SK-N-SH (cell line): Measurements from ENCODE around the gene GTPBP4. TPM values are rescaled to one million over a fixed set of nuclear protein-coding genes. Genes with fewer than 3 reads are reported as not detected.

Experiments used
- CTCF ChIA-PET: fragments of 300-600, 350-600 bp; formaldehyde crosslinking; extraction: SDS; loops from one replicate; lab custom pipeline; 2021; lab: Yijun Ruan, JAX
- POLR2A ChIA-PET: fragments of 350-600 bp; sonication (Branson Sonifier 250); formaldehyde crosslinking; extraction: SDS; loops from one replicate; lab custom pipeline; 2020; ENCODE audit warnings: antibody characterized with exemption, inconsistent platforms; lab: Yijun Ruan, JAX
- DNase-seq: peaks from one replicate; pipeline ENCODE4 v3.0.0; 2012
- H2AFZ ChIP-seq: fragments of 200-600 bp; sonication (generic); 2 replicates; pipeline ENCODE4 v1.8.1; 2016; ENCODE audit warnings: antibody characterized with exemption, mild to moderate bottlenecking, low read depth
- H3F3A ChIP-seq: fragments of 200-600 bp; sonication (generic); replicated peaks from 2 replicates; pipeline ENCODE3; 2016; ENCODE audit warnings: antibody characterized with exemption, mild to moderate bottlenecking; ENCODE audit not compliant: insufficient read depth
- H3K27ac ChIP-seq, 2 experiments: fragments of 200-500 bp in 1 of 2; fragments of 200-600 bp in 1 of 2; sonication (Bioruptor generic) in 1 of 2; sonication (generic), shearing (Covaris generic) in 1 of 2; 2 replicates each; pipeline versions ENCODE4 v1.5.1 to v1.6.1; 2014 to 2016; ENCODE audit warnings: low read depth in 2 of 2, inconsistent platforms in 1 of 2, low read length in 1 of 2, mild to moderate bottlenecking in 1 of 2, mixed read lengths in 1 of 2
- H3K27me3 ChIP-seq: fragments of 200-600 bp; sonication (generic), shearing (Covaris generic); 2 replicates; pipeline ENCODE4 v1.6.1; 2016; ENCODE audit warnings: mixed run types; ENCODE audit not compliant: insufficient read depth
- H3K36me3 ChIP-seq, 2 experiments: fragments of 200-500 bp in 1 of 2; fragments of 200-600 bp in 1 of 2; sonication (Bioruptor generic) in 1 of 2; sonication (generic) in 1 of 2; replicated peaks in 1 of 2; 2 replicates each; pipeline versions ENCODE3 to v1.5.1; 2014 to 2016; ENCODE audit warnings: low read length in 1 of 2, mild to moderate bottlenecking in 1 of 2; ENCODE audit not compliant: insufficient read depth in 2 of 2, control insufficient read depth in 1 of 2
- H3K4me1 ChIP-seq, 2 experiments: fragments of 200-500 bp in 1 of 2; fragments of 200-600 bp in 1 of 2; sonication (Bioruptor generic) in 1 of 2; sonication (generic), shearing (Covaris generic) in 1 of 2; 2 replicates each; pipeline versions ENCODE4 v1.5.1 to v1.6.1; 2014 to 2016; ENCODE audit warnings: low read depth in 1 of 2, low read length in 1 of 2, mixed run types in 1 of 2; ENCODE audit not compliant: insufficient read depth in 2 of 2, control insufficient read depth in 1 of 2
- H3K4me2 ChIP-seq: fragments of 200-600 bp; sonication (generic), shearing (Covaris generic); 2 replicates; pipeline ENCODE4 v1.6.1; 2017; ENCODE audit warnings: mixed run types
- H3K4me3 ChIP-seq, 2 experiments: fragments of 200-500 bp in 1 of 2; fragments of 200-600 bp in 1 of 2; sonication (Bioruptor generic) in 1 of 2; sonication (generic), shearing (Covaris generic) in 1 of 2; 2 replicates each; pipeline versions ENCODE4 v1.5.1 to v1.8.1; 2014 to 2016; ENCODE audit warnings: low read depth in 2 of 2, inconsistent platforms in 1 of 2, low read length in 1 of 2, mild to moderate bottlenecking in 1 of 2, mixed read lengths in 1 of 2, moderate library complexity in 1 of 2
- H3K79me2 ChIP-seq: fragments of 200-600 bp; sonication (generic); 2 replicates; pipeline ENCODE4 v1.8.1; 2017; ENCODE audit warnings: mild to moderate bottlenecking; ENCODE audit not compliant: insufficient read depth
- H3K9ac ChIP-seq: fragments of 200-600 bp; sonication (generic); 2 replicates; pipeline ENCODE4 v1.6.1; 2017; ENCODE audit warnings: mixed run types
- H3K9me2 ChIP-seq: fragments of 200-600 bp; sonication (generic); 2 replicates; pipeline ENCODE4 v1.6.1; 2017; ENCODE audit warnings: mixed run types
- H3K9me3 ChIP-seq: fragments of 200-600 bp; sonication (generic); 2 replicates; pipeline ENCODE4 v1.6.1; 2017; ENCODE audit warnings: mixed run types, mild to moderate bottlenecking, moderate library complexity
- H4K20me1 ChIP-seq: fragments of 200-600 bp; sonication (generic); 2 replicates; pipeline ENCODE4 v1.6.1; 2017; ENCODE audit warnings: mild to moderate bottlenecking, mixed run types; ENCODE audit not compliant: insufficient read depth
- CTCF ChIP-seq: fragments of 200-600 bp; sonication (generic); IDR thresholded peaks from 2 replicates; pipeline ENCODE4 v1.6.1; 2017; ENCODE audit warnings: antibody characterized with exemption, mild to moderate bottlenecking, moderate library complexity
- EP300 ChIP-seq, 2 experiments: IDR thresholded peaks; 2 replicates each; pipeline versions ENCODE4 v1.4.0 to v1.6.1; 2012; ENCODE audit warnings: borderline replicate concordance in 1 of 2, low read depth in 1 of 2, low read length in 1 of 2
- EZH2phosphoT487 ChIP-seq: fragments of 200-600 bp; sonication (generic); IDR thresholded peaks from 2 replicates; pipeline ENCODE4 v1.6.1; 2017; ENCODE audit warnings: low read depth, mixed run types, mild to moderate bottlenecking, antibody characterized with exemption, moderate library complexity, borderline replicate concordance
- FOSL2 ChIP-seq: IDR thresholded peaks from 2 replicates; pipeline ENCODE4 v1.4.0; 2012; ENCODE audit warnings: low read depth, mild to moderate bottlenecking, moderate library complexity, borderline replicate concordance
- GABPA ChIP-seq: IDR thresholded peaks from 2 replicates; pipeline ENCODE4 v1.4.0; 2012; ENCODE audit warnings: low read depth, mild to moderate bottlenecking
- GATA2 ChIP-seq: sonication (generic); formaldehyde crosslinking; IDR thresholded peaks from 2 replicates; pipeline ENCODE4 v1.5.0; 2020; ENCODE audit warnings: mild to moderate bottlenecking, missing genetic modification reagents
- POLR2AphosphoS5 ChIP-seq: IDR thresholded peaks from 2 replicates; pipeline ENCODE4 v1.6.1; 2012; ENCODE audit warnings: low read depth, low read length
- RFX5 ChIP-seq: IDR thresholded peaks from 2 replicates; pipeline ENCODE4 v1.6.1; 2012; ENCODE audit warnings: mild to moderate bottlenecking, improper control_type of control experiment, low read length
- RXRA ChIP-seq: IDR thresholded peaks from 2 replicates; pipeline ENCODE4 v1.4.0; 2012; ENCODE audit warnings: low read depth, mild to moderate bottlenecking, borderline replicate concordance
- TAF1 ChIP-seq: IDR thresholded peaks from 2 replicates; pipeline ENCODE4 v1.6.1; 2012; ENCODE audit warnings: low read depth, mild to moderate bottlenecking, low read length, moderate library complexity, borderline replicate concordance
- TCF12 ChIP-seq: IDR thresholded peaks from 2 replicates; pipeline ENCODE4 v1.4.0; 2012
- TEAD4 ChIP-seq: IDR thresholded peaks from 2 replicates; pipeline ENCODE4 v1.4.0; 2012; ENCODE audit warnings: mild to moderate bottlenecking, borderline replicate concordance; ENCODE audit not compliant: insufficient read depth
- USF2 ChIP-seq: fragments of 150-350 bp; IDR thresholded peaks from 2 replicates; pipeline ENCODE4 v1.6.1; 2017; ENCODE audit warnings: antibody characterized with exemption, low read length, low read depth, borderline replicate concordance
- ZBTB33 ChIP-seq: IDR thresholded peaks from 2 replicates; pipeline ENCODE4 v1.4.0; 2012; ENCODE audit warnings: low read depth, borderline replicate concordance
- WGBS: methylation state at CpG from one replicate; pipeline ENCODE4 v1.1.6; 2017; ENCODE audit warnings: low lambda C conversion rate; 5-methylcytosine and 5-hydroxymethylcytosine counted together
- polyA plus RNA-seq, 3 experiments: library from polyadenylated mRNA; depleted of rRNA; stranded (reverse); fragments of >200 nt; gene quantifications; 2 replicates each; pipeline ENCODE4 v1.2.3, GENCODE V29; 2012

The GTPBP4 gene
- polyA plus RNA-seq, 1 of the 3 experiments (the other 2 are of a cell fraction) = 36.6 TPM

GRCh38 chr10:1029838-1030237 lies 41.6 kb downstream of the GTPBP4 start:
- DNase-seq = no peak
- Histone ChIP-seq H3F3A (no peaks in the 10 kb centered on the region), H3K9me3 (no peaks in the 10 kb centered on the region), H3K4me1 (peaks cover 0 to 3% of the 10 kb centered on the region in 2 experiments; a peak in 2 of 4 replicates), H3K27me3 (no peaks in the 10 kb centered on the region), H2AFZ (no peak overlapping the region)
- CTCF ChIA-PET = no interaction called here
- no peak for TF ChIP-seq TCF12
- TF ChIP-seq, all 33 proteins: peak for 0
- WGBS = 92% methylated on average over 7 of the region's 7 CpGs
- Histone ChIP-seq H3K4me2 (no peak overlapping the region), H3K27ac (no peak overlapping the region), H3K4me3 (no peak overlapping the region), H3K9ac (no peak overlapping the region), H3K36me3 (peaks cover 0 to 3% of the 10 kb centered on the region in 2 experiments), H3K79me2 (no peaks in the 10 kb centered on the region), H3K9me2 (no peaks in the 10 kb centered on the region), H4K20me1 (no peaks in the 10 kb centered on the region)
- POLR2A ChIA-PET = interaction anchor here (0.5 to 0.6 kb wide), 2 partner anchors 41 to 99 kb away, joined by 4 read pairs; partner anchors contain the start of gene LARP4B

- DNase-seq = no peak
- H3K36me3 ChIP-seq = peaks cover 3 to 7% of the 10 kb centered on the region in 2 experiments
- H3K4me3 ChIP-seq = no peak overlapping the region
- WGBS = 86% methylated on average over 1 of the region's 1 CpG
- no peaks in the 10 kb centered on the region for H3K9me3 ChIP-seq
- H4K20me1 ChIP-seq = no peaks in the 10 kb centered on the region
- POLR2A ChIA-PET = no interaction called here
- no peaks in the 10 kb centered on the region for H3K79me2 ChIP-seq
- no peak overlapping the region for H3K9ac ChIP-seq
- H3K27ac ChIP-seq = no peak overlapping the region
- H3F3A ChIP-seq = no peaks in the 10 kb centered on the region
- no peak overlapping the region for H2AFZ ChIP-seq
- no peaks in the 10 kb centered on the region for H3K9me2 ChIP-seq
- no peak overlapping the region for H3K4me2 ChIP-seq
- TF ChIP-seq ZBTB33 (no peak), EZH2phosphoT487 (no peak), USF2 (no peak), GABPA (no peak), TAF1 (no peak), FOSL2 (no peak), TEAD4 (no peak), EP300 (IDR thresholded peaks at IDR 0.05; ENCODE audit: borderline replicate concordance in 1 of 2, low read depth in 1 of 2, low read length in 1 of 2) (no peak), GATA2 (no peak), RXRA (no peak), RFX5 (no peak), CTCF (no peak), POLR2AphosphoS5 (no peak)
- CTCF ChIA-PET = no interaction called here
- H3K4me1 ChIP-seq = no peaks in the 10 kb centered on the region
- H3K27me3 ChIP-seq = no peaks in the 10 kb centered on the region
These were observed 45.4 kb downstream of the GTPBP4 start for GRCh38 chr10:1033601-1034000.
